Astrocyte (in vitro differentiated cells and primary cell): ENCODE measurements around the gene PRR29.

Experiments used
- CTCF ChIP-seq: IDR thresholded peaks from 2 replicates; pipeline ENCODE4 v1.5.1; 2011; ENCODE audit warnings: low read depth, mild to moderate bottlenecking, inconsistent platforms, low read length, moderate library complexity; ENCODE audit not compliant: insufficient read depth
- EZH2 ChIP-seq: IDR thresholded peaks from 2 replicates; pipeline ENCODE4 v1.6.1; 2012; ENCODE audit warnings: mild to moderate bottlenecking, low read length, inconsistent platforms; ENCODE audit not compliant: insufficient read depth

GRCh38 chr17:63975541-63976092, 22.5 kb upstream of the PRR29 start:
- TF ChIP-seq CTCF (no peak), EZH2 (no peak)
